ENCODE results near the gene SLC6A16.
"Not testable (repeated sequence)": the region's sequence is repeated elsewhere in the genome, so short reads cannot be mapped to it uniquely, and the experiment has no call there.

Gene SLC6A16

DNA sequence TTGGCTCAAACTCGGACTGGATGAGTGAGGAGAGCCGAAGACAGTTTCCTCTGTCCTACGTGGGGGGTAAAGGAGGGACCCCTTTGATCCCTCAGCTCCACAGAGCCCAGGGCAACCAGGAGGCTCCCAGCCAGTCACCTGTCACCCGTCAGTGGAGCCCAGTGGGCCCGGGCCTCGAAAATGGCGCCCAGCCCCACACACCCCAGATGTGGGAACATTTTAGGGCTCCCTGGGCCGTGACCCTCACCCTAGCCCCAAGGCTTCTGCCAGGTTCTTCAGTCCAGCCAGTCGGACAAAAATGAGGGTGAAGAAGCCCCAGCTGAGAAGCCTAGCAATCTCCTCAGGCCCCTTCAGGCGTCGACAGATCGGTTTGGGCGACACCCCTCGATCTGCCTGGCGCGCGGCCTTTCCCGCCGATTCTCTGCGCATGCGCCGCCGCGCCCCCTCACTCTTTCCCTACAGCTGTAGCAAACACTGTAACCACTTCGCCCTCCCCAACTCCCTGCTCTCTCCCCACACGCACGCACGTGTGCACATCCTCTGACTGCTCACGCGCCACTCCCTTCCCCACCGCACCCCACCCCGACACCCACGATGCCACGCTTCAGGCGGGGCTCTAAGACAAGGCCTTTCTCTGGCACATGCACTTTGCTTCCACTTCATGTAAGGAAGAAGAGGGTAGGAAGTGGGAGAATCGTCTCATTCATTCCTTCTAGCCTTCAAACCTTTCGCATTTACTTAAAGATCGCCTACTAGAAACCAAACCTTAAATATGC is at the start of gene SLC6A16:
TSS of gene SLC6A16 (minus strand) at position 391 of the 776 bp plus-strand sequence. CDS start 13,844 bp downstream, outside the sequence.
- no peak for DNase-seq

DNA sequence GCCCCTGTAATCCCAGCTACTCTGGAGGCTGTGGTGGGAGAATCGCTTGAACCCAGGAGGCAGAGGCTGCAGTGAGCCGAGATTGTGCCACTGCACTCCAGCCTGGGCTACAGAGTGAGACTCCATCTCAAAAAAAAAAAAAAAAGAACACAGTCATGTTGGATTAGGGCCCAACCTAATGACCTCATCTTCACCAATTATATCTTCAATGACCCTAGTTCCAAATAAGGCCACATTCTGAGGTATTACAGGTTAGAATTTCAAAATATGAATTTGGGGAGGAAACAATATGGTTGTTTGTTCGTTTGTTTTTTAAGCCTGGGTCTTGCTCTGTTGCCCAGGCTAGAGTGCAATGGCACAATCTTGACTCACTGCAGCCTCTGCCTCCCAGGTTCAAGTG is 48.2 kb upstream of the SLC6A16 start:
- DNase-seq = not testable (repeated sequence)

GRCh38 chr19:49371184-49371583 is 46.2 kb upstream of the SLC6A16 start:
- DNase-seq = no peak

DNA sequence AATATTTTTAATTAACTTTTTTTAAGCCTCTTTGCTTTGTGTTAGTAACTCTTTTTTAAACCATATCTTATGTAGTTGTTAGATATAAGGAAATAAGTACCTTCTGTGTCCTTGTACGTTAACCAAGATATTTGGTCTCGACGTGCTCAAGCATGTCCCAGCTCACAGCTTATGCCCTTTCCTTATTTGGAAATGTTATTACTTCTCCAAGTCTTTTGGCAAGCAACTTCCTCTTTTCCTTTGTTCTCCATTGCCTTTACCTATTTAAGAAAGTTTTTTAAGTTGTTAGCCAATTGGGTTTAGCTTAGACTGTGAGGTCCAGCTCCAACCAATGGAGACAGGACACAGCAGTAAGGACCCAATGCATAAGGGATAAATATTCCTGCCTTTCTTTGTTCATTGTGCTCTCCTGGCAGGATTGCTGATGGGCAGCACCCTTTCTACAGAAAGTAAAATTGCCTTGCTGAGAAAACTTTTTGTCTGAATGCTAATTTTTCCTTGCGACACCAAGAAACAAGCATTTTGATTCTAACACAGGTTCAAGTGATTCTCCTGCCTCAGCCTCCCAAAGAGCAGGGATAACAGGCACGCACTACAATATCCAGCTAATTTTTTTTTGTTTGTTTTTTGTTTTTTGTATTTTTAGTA is 43.8 kb upstream of the SLC6A16 start:
- no peak for DNase-seq

GRCh38 chr19:49366110-49366509 is 41.1 kb upstream of the SLC6A16 start:
- DNase-seq = no peak

- no peak for DNase-seq
Measured at GRCh38 chr19:49364083-49364737, 39.2 kb upstream of the SLC6A16 start.

DNA sequence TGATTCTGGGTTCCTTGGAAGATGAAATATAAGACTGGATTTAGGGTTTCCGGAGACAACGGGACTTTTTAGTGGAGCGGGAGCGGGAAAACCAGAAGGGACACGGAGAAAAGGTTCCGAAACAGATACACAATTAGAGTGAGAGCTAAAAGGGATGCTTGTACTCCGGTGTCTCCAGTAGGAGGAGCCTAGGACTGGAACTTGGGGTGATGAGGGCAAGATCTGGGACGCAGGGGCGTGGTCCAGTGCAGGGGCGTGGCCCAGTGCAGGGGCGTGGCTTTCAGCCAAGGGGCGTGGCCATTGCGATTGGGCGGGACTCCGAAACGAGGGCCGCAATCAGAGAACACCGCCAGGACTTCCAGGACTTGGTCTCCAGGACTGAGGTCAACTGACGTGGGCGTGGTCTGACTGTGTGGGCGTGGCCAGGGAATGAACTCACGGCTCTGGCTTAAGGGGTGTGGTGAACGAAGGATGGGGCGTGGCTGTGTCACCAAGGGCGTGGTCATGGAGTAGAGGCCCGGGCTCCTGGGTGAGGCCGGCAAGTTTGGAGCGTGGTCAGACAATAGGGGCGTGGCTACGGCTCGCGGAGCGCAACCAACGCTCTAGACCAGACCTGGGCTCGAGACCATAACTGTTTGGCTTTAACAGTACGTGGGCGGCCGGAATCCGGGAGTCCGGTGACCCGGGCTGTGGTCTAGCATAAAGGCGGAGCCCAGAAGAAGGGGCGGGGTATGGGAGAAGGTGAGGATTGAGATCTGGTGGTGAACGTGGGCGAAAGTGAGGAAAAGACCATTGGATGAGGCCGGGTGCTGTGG is 38.5 kb upstream of the SLC6A16 start, which contains the start of gene DKKL1:
TSS of gene DKKL1 (plus strand) at position 610 of the 815 bp plus-strand sequence. CDS start at position 732, 122 bp downstream.
- no peak for DNase-seq

DNA sequence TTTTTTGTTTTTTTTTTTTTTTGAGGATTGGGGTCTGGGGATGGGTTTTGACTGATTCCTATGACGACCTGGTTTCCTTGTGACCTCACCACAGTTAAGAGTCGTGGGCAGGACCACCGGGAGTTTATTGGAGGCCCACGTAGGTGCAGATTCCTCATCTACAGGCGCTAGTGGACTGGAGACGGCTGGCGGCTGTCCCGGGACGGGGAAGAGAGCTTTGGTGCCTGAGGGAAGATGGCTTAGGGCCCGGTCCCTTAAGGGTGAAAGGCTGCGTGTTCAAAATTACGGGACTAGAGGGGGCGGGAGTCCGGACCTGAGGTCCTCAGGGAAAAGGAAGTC is 37.9 kb upstream of the SLC6A16 start:
- no peak for DNase-seq

- no peak for DNase-seq
Measured at GRCh38 chr19:49362048-49362928, 37.3 kb upstream of the SLC6A16 start, which contains the start of gene TEAD2. TEAD2 (minus strand) TSS chr19:49362416; CDS start chr19:49360075, 2,341 bp downstream.

GRCh38 chr19:49361438-49362047 is 36.6 kb upstream of the SLC6A16 start:
- no peak for DNase-seq

DNA sequence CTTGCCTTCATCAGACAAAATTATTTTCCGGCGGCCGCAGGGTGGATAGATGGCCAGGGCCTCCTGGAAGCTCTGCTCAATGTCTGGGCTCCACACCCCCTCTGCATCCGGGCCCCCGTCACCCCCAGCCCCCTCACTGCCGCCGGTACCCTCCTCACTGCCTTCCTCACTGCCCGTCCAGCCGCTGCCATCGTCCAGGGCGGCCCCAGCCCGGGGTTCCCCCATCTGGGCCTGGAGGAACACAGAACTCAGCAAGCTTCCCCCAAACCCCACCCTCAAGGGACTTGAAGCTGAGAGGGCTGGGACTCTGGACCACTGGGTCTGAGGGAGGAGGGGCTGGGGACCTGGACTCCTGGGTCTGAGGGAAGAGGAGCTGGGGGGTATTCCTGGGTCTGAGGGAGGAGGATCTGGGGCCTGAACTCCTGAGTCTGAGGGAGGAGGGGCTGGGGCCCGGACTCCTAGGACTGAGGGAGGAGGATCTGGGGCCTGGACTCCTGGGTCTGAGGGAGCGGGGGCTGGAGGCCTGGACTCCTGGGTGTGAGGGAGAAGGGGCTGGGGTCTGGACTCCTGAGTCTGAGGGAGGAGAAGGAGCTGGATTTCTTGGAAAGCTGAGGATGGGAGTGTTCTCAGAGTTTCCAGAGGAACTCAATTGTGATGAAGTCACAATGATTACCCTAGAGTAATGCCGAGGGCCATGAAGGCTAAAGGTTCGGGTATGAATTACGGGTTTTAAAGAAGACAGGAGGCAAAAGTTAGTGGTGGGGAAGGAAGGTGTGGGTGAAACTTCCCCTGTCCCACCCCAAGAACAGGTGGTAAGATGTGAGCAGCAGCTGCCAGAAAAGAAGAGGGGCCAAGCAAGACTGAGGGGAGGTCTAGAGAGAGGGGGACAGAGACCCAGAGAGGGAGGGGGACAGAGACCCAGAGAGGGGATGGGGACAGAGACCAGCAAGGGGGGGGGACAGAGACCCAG is 35.1 kb upstream of the SLC6A16 start:
- no peak for DNase-seq

DNA sequence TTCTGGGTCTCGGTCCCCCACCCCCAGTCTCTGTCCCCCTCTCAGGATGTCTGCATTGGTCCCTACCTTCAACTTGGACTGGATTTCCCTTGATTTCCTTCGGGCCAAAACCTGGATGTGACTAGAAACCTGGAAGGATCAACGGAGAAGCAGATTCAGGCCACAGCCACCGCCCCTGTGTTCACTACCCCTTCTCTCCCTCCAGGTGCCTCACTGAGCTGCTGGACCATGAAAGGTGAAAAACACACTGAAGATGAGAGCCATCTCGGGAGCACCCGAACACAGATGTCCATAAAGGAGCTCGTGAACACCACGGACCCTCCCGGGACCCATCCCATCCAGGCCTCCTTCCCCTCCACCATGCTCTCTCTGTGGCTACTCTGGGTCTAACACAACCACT is 32.2 kb upstream of the SLC6A16 start:
- no peak for DNase-seq

DNA sequence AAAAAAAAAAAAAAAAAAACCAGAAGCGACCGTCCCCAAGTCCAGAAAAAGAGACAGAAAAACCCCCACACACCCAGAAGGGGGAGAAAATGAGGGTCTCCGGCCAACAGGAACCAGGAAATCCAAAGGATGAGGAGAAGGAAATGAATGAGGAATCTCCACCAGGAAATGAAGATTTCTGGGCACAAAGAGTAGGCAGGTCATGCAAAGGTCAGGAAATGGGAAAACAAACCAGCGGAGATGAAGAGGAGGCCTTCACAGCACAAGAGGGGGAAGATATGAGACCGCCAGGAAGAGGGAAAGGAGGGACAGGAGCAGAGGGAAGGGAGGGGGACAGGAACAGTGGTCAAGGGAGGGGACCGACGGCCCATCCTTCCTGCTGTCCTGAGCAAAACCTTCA is 31.4 kb upstream of the SLC6A16 start:
- DNase-seq = no peak

DNA sequence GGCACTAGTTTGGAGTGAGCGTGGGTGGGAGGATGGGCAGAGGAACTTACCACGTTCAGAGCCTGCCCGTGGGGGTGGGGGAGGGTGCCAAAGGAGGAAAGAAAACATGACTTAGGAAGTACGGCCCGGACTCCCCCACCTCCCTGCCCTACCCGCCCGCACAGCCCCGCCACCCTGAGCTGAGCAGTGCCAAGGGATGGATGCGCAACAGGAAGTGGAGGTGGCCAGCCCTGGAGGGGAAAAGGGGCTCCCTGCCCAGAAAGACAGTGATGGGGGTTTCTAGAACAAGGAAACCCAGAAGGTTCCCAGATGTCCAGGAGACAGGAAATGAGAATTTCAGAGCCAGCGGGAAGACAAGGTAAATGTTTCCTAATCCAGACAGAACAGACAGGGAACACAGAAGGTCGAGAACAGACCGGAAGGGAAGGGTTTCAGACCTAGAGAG is 30.9 kb upstream of the SLC6A16 start:
- DNase-seq = no peak

DNA sequence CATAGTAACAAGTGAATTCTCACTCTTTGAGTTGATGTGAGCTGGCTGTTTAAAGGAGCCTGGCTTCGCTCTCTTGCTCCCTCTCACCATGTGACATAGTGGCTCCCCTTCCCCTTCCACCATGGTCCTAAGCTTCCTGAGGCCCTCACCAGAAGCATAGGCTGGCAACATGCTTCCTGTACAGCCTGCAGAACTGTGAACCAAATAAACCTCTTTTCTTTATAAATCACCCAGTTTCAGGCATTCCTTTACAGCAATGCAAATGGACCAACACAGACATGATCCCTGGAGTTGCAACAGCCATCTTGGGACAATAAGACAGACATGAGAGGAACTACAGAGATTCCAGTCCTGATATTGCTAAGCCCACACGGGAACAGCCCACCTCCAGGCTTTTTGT is 24.6 kb upstream of the SLC6A16 start:
- no peak for DNase-seq

- DNase-seq = no peak
Measured at GRCh38 chr19:49348305-49349189, 23.6 kb upstream of the SLC6A16 start.

DNA sequence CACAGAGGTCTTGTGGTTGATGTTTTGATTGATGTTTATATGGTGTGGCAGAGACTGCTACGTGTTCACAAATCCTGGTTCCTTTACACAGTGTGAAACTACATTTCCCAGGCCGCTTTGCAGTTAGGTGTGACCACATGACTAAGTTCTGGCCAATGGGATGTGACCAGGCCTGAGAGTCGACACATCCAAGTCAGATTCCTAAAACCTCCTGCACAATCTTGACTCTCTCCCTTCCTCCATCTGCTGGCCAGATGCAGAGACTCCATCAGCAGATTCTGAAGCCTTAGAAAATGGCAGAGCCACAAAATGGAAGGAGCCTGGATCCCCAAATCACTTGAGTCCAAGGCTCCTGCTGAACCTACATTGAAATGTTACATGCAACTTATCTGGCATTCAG is 22.8 kb upstream of the SLC6A16 start:
- no peak for DNase-seq

DNA sequence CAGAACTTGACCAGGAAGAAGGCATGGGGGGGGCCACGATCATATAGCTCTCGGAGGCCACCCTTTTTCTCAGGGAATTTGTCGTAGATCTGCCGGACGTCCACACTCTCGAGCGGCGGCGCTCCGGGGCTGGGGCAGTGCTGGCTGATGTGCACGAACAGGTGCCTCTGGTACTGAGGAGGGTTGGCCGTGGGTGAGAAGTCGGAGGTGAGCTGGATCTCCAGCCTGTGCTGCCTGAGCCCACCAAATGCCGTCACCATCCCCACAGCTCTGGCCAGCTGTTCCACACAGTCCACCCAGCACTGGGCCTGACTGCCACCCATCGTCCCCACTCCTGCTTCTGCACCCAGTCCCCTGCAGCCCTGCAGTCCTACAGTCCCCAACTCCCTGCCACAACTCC is 22.2 kb upstream of the SLC6A16 start:
- no peak for DNase-seq
